H9 (cell line): Measurements from ENCODE around the gene SH3RF3. TPM values are rescaled to one million over a fixed set of nuclear protein-coding genes. Genes with fewer than 3 reads are reported as not detected.

ENCODE experiments used
- DNase-seq: peaks from one replicate; pipeline ENCODE4 v3.0.0-alpha.2; 2017
- H2AFZ ChIP-seq: one replicate; pipeline ENCODE4 v1.6.1; 2013; ENCODE audit warnings: mild to moderate bottlenecking, low read length, control low read depth, moderate library complexity
- H2AK5ac ChIP-seq: 2 replicates; pipeline ENCODE4 v1.6.1; 2013; ENCODE audit warnings: low read length, control low read depth, mixed read lengths; ENCODE audit not compliant: insufficient read length
- H2BK120ac ChIP-seq: one replicate; pipeline ENCODE4 v1.6.1; 2013; ENCODE audit warnings: low read depth, mild to moderate bottlenecking, low read length, control low read depth, inconsistent platforms; ENCODE audit not compliant: poor library complexity, severe bottlenecking
- H2BK12ac ChIP-seq: 2 replicates; pipeline ENCODE4 v1.6.1; 2013; ENCODE audit warnings: low read length, control low read depth, mixed read lengths, low read depth; ENCODE audit not compliant: insufficient read length
- H2BK15ac ChIP-seq: 2 replicates; pipeline ENCODE4 v1.6.1; 2013; ENCODE audit warnings: low read depth, low read length, control low read depth
- H2BK20ac ChIP-seq: one replicate; pipeline ENCODE4 v1.6.1; 2013; ENCODE audit warnings: low read depth, mild to moderate bottlenecking, low read length, control low read depth, inconsistent platforms; ENCODE audit not compliant: poor library complexity, severe bottlenecking
- H2BK5ac ChIP-seq: 2 replicates; pipeline ENCODE4 v1.6.1; 2013; ENCODE audit warnings: low read length, control low read depth, mixed read lengths; ENCODE audit not compliant: insufficient read length
- H3K14ac ChIP-seq: 2 replicates; pipeline ENCODE4 v1.6.1; 2013; ENCODE audit warnings: low read length, control low read depth; ENCODE audit not compliant: insufficient read depth
- H3K18ac ChIP-seq: 2 replicates; pipeline ENCODE4 v1.6.1; 2013; ENCODE audit warnings: low read depth, mild to moderate bottlenecking, mixed read lengths, low read length, control low read depth; ENCODE audit not compliant: insufficient read length
- H3K23ac ChIP-seq: 2 replicates; pipeline ENCODE4 v1.6.1; 2013; ENCODE audit warnings: low read length, control low read depth, mixed read lengths, low read depth; ENCODE audit not compliant: insufficient read length
- H3K23me2 ChIP-seq: 2 replicates; pipeline ENCODE4 v1.6.1; 2013; ENCODE audit warnings: low read depth, mild to moderate bottlenecking, mixed read lengths, low read length, control low read depth; ENCODE audit not compliant: insufficient read length, poor library complexity, severe bottlenecking
- H3K27ac ChIP-seq: 2 replicates; pipeline ENCODE4 v1.5.1; 2013; ENCODE audit warnings: low read length, control low read depth, mixed read lengths, low read depth; ENCODE audit not compliant: insufficient read length
- H3K27me3 ChIP-seq: 2 replicates; pipeline ENCODE4 v1.6.1; 2013; ENCODE audit warnings: low read length, control low read depth, inconsistent platforms; ENCODE audit not compliant: insufficient read depth
- H3K4ac ChIP-seq: 2 replicates; pipeline ENCODE4 v1.6.1; 2013; ENCODE audit warnings: low read depth, mild to moderate bottlenecking, control low read depth, inconsistent platforms, low read length, moderate library complexity
- H3K4me1 ChIP-seq: 2 replicates; pipeline ENCODE4 v1.6.1; 2013; ENCODE audit warnings: low read length, control low read depth, inconsistent platforms; ENCODE audit not compliant: insufficient read depth
- H3K4me2 ChIP-seq: 2 replicates; pipeline ENCODE4 v1.6.1; 2013; ENCODE audit warnings: low read length, control low read depth, mixed read lengths; ENCODE audit not compliant: insufficient read length, insufficient read depth
- H3K56ac ChIP-seq: 2 replicates; pipeline ENCODE4 v1.6.1; 2013; ENCODE audit warnings: low read depth, mild to moderate bottlenecking, mixed read lengths, low read length, control low read depth; ENCODE audit not compliant: insufficient read length
- H3K79me1 ChIP-seq: 2 replicates; pipeline ENCODE4 v1.6.1; 2013; ENCODE audit warnings: low read depth, mild to moderate bottlenecking, moderate library complexity, low read length, control low read depth, inconsistent platforms; ENCODE audit not compliant: insufficient read depth, poor library complexity, severe bottlenecking
- H3K79me2 ChIP-seq: 2 replicates; pipeline ENCODE4 v1.6.1; 2013; ENCODE audit warnings: low read length, control low read depth, inconsistent platforms; ENCODE audit not compliant: insufficient read depth
- H3K9ac ChIP-seq: 2 replicates; pipeline ENCODE4 v1.6.1; 2013; ENCODE audit warnings: low read length, control low read depth, mixed read lengths; ENCODE audit not compliant: insufficient read length; ENCODE audit errors: extremely low read depth
- H3K9me3 ChIP-seq: one replicate; pipeline ENCODE4 v1.6.1; 2013; ENCODE audit warnings: low read depth, low read length, inconsistent platforms; ENCODE audit not compliant: control insufficient read depth
- H3T11ph ChIP-seq: one replicate; pipeline ENCODE4 v1.6.1; 2013; ENCODE audit warnings: mild to moderate bottlenecking, low read length, control low read depth, inconsistent platforms
- H4K20me1 ChIP-seq: one replicate; pipeline ENCODE4 v1.6.1; 2013; ENCODE audit not compliant: control insufficient read depth, insufficient read length, insufficient read depth
- H4K5ac ChIP-seq: 2 replicates; pipeline ENCODE4 v1.6.1; 2013; ENCODE audit warnings: low read depth, mild to moderate bottlenecking, mixed read lengths, low read length, control low read depth; ENCODE audit not compliant: insufficient read length
- H4K8ac ChIP-seq: replicated peaks from 2 replicates; pipeline ENCODE4 v1.6.1; 2013; ENCODE audit warnings: low read length, control low read depth, mixed read lengths, low read depth; ENCODE audit not compliant: insufficient read length
- H4K91ac ChIP-seq: 2 replicates; pipeline ENCODE4 v1.6.1; 2013; ENCODE audit warnings: low read depth, mild to moderate bottlenecking, moderate library complexity, mixed read lengths, low read length, control low read depth; ENCODE audit not compliant: insufficient read length
- H3K27ac Mint-ChIP-seq, 3 experiments: 2 replicates in 2 of 3; 3 replicates in 1 of 3; pipeline ENCODE4 v1.8.0; 2020 to 2021; ENCODE audit warnings: mixed read lengths in 3 of 3, mild to moderate bottlenecking in 1 of 3, moderate library complexity in 1 of 3
- H3K27me3 Mint-ChIP-seq: 2 replicates; pipeline ENCODE4 v1.8.0; 2021; ENCODE audit warnings: low read depth, mild to moderate bottlenecking, moderate library complexity, mixed read lengths
- H3K36me3 Mint-ChIP-seq, 3 experiments: 2 replicates in 2 of 3; 3 replicates in 1 of 3; pipeline ENCODE4 v1.8.0; 2020 to 2021; ENCODE audit warnings: low read depth in 3 of 3, mixed read lengths in 3 of 3; ENCODE audit not compliant: insufficient read depth in 1 of 3
- H3K4me1 Mint-ChIP-seq, 2 experiments: 2 replicates each; pipeline ENCODE4 v1.8.0; 2020; ENCODE audit warnings: mixed read lengths in 2 of 2
- H3K4me3 Mint-ChIP-seq, 2 experiments: 2 replicates in 1 of 2; 3 replicates in 1 of 2; pipeline ENCODE4 v1.8.0; 2020 to 2021; ENCODE audit warnings: mild to moderate bottlenecking in 2 of 2, mixed read lengths in 2 of 2, moderate library complexity in 1 of 2
- H3K9me3 Mint-ChIP-seq, 2 experiments: 2 replicates in 1 of 2; 3 replicates in 1 of 2; pipeline ENCODE4 v1.8.0; 2020; ENCODE audit warnings: mild to moderate bottlenecking in 2 of 2, mixed read lengths in 2 of 2, moderate library complexity in 1 of 2
- WGBS: extraction: QIAGEN DNeasy Blood & Tissue Kit; methylation state at CpG from one replicate; pipeline ENCODE4 v1.1.7; 2013; ENCODE audit warnings: missing lambda C conversion rate, low lambda C conversion rate, mixed read lengths; ENCODE audit not compliant: insufficient read length; ENCODE audit errors: extremely low coverage; 5-methylcytosine and 5-hydroxymethylcytosine counted together
- total RNA-seq: library from RNA; stranded (reverse); gene quantifications from 2 replicates; pipeline ENCODE4 v1.2.1, GENCODE V29; 2021
- TF ChIP-seq, protein P1 (sequence below): fragments of 200-600 bp; sonication (generic); conservative IDR thresholded peaks from 3 replicates; pipeline ENCODE4 v1.8.0; 2021; ENCODE audit warnings: antibody characterized with exemption, mild to moderate bottlenecking

SH3RF3 gene
- total RNA-seq, 1 experiment from 2014 or later, result 0.46 TPM

DNA sequence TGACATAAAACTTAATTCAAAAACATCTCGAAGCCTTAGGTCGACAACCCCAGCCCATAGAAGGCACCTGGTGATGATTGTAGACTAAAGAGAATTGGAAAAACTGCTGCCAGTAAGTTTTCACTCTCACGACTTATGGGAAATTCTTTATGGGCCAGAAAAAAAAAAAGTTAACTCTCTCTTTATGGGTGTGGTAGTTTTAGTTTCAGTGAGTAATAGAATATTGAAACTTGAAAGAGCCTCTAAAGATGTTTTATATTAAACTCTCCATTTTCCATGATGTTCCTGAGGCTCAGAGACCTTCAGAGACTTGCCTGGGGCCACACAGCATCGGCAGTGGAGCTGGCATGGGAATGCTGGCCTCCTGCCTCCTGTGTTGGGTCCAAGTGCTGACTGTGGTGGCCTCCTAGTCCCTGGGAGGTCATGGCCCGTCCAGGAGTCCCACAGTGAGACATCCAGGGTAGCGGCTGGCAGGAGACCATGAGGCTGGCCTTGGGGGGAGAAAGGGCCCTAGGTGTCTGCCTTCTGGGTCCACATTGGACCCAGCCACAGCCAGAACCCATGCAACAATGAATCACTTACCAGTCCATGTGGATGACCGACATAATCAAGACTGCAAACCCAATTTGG, 325.9 kb downstream of the SH3RF3 start:
- Histone ChIP-seq H3K79me1 (no peaks in the 10 kb centered on the region), H3K27ac (no peak overlapping the region), H4K5ac (no peak overlapping the region), H2BK12ac (no peak overlapping the region), H3K9ac (no peak overlapping the region), H2AFZ (no peak overlapping the region), H3K4me2 (no peak overlapping the region), H3K14ac (no peak overlapping the region), H3K23me2 (no peaks in the 10 kb centered on the region), H3T11ph (no peak overlapping the region), H2BK120ac (no peak overlapping the region), H2AK5ac (no peak overlapping the region), H4K8ac (no peak overlapping the region), H3K18ac (no peak overlapping the region), H4K20me1 (no peaks in the 10 kb centered on the region), H2BK15ac (no peak overlapping the region), H3K27me3 (no peaks in the 10 kb centered on the region), H3K79me2 (no peaks in the 10 kb centered on the region), H3K4me1 (no peaks in the 10 kb centered on the region), H3K23ac (no peak overlapping the region), H4K91ac (no peak overlapping the region), H3K4ac (no peak overlapping the region), H2BK5ac (no peak overlapping the region), H2BK20ac (no peak overlapping the region), H3K56ac (no peak overlapping the region), H3K9me3 (no peaks in the 10 kb centered on the region)
- Mint-ChIP-seq H3K27me3 (no peaks in the 10 kb centered on the region), H3K4me3 (no peak overlapping the region), H3K4me1 (no peaks in the 10 kb centered on the region), H3K36me3 (no peaks in the 10 kb centered on the region), H3K27ac (no peak overlapping the region), H3K9me3 (no peaks in the 10 kb centered on the region)
- TF ChIP-seq, protein P1, sequence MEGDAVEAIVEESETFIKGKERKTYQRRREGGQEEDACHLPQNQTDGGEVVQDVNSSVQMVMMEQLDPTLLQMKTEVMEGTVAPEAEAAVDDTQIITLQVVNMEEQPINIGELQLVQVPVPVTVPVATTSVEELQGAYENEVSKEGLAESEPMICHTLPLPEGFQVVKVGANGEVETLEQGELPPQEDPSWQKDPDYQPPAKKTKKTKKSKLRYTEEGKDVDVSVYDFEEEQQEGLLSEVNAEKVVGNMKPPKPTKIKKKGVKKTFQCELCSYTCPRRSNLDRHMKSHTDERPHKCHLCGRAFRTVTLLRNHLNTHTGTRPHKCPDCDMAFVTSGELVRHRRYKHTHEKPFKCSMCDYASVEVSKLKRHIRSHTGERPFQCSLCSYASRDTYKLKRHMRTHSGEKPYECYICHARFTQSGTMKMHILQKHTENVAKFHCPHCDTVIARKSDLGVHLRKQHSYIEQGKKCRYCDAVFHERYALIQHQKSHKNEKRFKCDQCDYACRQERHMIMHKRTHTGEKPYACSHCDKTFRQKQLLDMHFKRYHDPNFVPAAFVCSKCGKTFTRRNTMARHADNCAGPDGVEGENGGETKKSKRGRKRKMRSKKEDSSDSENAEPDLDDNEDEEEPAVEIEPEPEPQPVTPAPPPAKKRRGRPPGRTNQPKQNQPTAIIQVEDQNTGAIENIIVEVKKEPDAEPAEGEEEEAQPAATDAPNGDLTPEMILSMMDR, result no peak
- DNase-seq, result no peak
- WGBS, result no CpG with 5 or more reads among the region's 7 CpGs
